Stimulated activated effector memory CD8-positive, alpha-beta T cell treated with anti-CD3 and anti-CD28 coated beads, Interleukin-12 subunit alpha, Interleukin-12 subunit beta, amount 100 ng/mL, for 72 hours (primary cell): ENCODE measurements around the gene RND3.

ENCODE experiments used
- ATAC-seq: fragments of 150-1000 bp; cut with Tn5 transposase; 2 replicates; pipeline ENCODE4 v1.10.0; 2021
- DNase-seq, 2 donors: peaks; one replicate each; pipeline ENCODE4 v3.0.0; 2021 to 2022; ENCODE audit warnings: low spot score in 2 of 2
- H3K27ac Mint-ChIP-seq: one replicate; pipeline ENCODE4 v1.8.0; 2022; ENCODE audit warnings: mild to moderate bottlenecking, mixed read lengths
- H3K36me3 Mint-ChIP-seq: one replicate; pipeline ENCODE4 v1.8.0; 2022; ENCODE audit warnings: mild to moderate bottlenecking, mixed read lengths
- H3K4me1 Mint-ChIP-seq: one replicate; pipeline ENCODE4 v1.8.0; 2022; ENCODE audit warnings: mixed read lengths
- H3K4me3 Mint-ChIP-seq: one replicate; pipeline ENCODE4 v1.8.0; 2022; ENCODE audit warnings: mild to moderate bottlenecking, mixed read lengths
- H3K9me3 Mint-ChIP-seq: one replicate; pipeline ENCODE4 v1.8.0; 2022; ENCODE audit warnings: mixed read lengths

RND3 gene

GRCh38 chr2:150441784-150442183 is 45.7 kb downstream of the RND3 start:
- Mint-ChIP-seq H3K4me3 (no peak overlapping the region), H3K27ac (no peak overlapping the region), H3K9me3 (peaks cover 7% of the 10 kb centered on the region), H3K4me1 (no peaks in the 10 kb centered on the region), H3K36me3 (no peaks in the 10 kb centered on the region)
- no peak for DNase-seq
- ATAC-seq: no peak

GRCh38 chr2:150441226-150441625 is 46.2 kb downstream of the RND3 start:
- DNase-seq: no peak
- no peak for ATAC-seq
- H3K36me3 Mint-ChIP-seq: no peaks in the 10 kb centered on the region
- H3K4me1 Mint-ChIP-seq: no peaks in the 10 kb centered on the region
- peaks cover 7% of the 10 kb centered on the region for H3K9me3 Mint-ChIP-seq
- no peak overlapping the region for H3K27ac Mint-ChIP-seq
- no peak overlapping the region for H3K4me3 Mint-ChIP-seq

DNA sequence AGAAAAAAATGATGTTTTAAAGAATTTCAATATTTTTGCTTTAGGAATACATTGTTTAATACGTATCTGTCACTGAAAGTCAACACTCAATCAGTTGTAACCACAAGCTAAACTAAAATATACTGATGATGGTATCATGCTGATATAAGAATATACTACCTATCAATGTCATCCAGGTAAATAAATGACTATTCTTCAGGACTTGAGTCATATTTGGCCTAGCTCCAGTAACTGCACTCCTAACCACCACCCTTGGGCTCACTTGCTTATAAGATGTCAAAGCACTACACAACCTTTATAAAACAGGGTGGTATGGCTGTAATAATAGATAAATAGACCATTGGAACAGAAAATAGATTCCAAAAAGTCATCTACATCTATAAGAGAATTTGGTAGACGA is 48.8 kb downstream of the RND3 start:
- no peak overlapping the region for H3K27ac Mint-ChIP-seq
- DNase-seq: no peak
- no peak for ATAC-seq
- H3K36me3 Mint-ChIP-seq: no peaks in the 10 kb centered on the region
- no peak overlapping the region for H3K4me3 Mint-ChIP-seq
- no peaks in the 10 kb centered on the region for H3K4me1 Mint-ChIP-seq
- H3K9me3 Mint-ChIP-seq: peaks cover 3% of the 10 kb centered on the region

DNA sequence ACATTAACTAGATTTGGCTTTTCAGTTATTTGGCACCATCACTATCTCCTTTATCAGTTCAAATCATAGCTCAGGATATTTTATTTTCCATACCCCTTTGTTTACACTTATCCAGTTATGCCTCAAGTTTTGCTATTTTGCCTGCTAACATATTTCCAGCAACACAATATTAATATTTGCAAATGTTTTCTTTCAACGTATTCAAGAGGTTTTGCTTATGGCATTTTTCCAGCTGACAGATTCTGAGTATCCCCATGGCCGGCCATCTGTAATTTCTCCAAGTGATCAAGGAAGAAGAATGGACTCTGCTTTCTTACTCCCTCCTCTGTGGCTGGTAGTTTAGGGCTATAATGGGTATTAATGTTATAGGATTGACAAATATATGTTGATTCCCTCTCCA is 49.4 kb downstream of the RND3 start:
- no peak overlapping the region for H3K27ac Mint-ChIP-seq
- H3K4me1 Mint-ChIP-seq: no peaks in the 10 kb centered on the region
- H3K9me3 Mint-ChIP-seq: peaks cover 3% of the 10 kb centered on the region
- no peaks in the 10 kb centered on the region for H3K36me3 Mint-ChIP-seq
- no peak for ATAC-seq
- no peak for DNase-seq
- H3K4me3 Mint-ChIP-seq: no peak overlapping the region

GRCh38 chr2:150432312-150432625 is 55.2 kb downstream of the RND3 start:
- Mint-ChIP-seq H3K4me3 (no peak overlapping the region), H3K36me3 (no peaks in the 10 kb centered on the region), H3K27ac (no peak overlapping the region), H3K4me1 (no peaks in the 10 kb centered on the region), H3K9me3 (peaks cover 6% of the 10 kb centered on the region)
- no peak for DNase-seq
- ATAC-seq: no peak

DNA sequence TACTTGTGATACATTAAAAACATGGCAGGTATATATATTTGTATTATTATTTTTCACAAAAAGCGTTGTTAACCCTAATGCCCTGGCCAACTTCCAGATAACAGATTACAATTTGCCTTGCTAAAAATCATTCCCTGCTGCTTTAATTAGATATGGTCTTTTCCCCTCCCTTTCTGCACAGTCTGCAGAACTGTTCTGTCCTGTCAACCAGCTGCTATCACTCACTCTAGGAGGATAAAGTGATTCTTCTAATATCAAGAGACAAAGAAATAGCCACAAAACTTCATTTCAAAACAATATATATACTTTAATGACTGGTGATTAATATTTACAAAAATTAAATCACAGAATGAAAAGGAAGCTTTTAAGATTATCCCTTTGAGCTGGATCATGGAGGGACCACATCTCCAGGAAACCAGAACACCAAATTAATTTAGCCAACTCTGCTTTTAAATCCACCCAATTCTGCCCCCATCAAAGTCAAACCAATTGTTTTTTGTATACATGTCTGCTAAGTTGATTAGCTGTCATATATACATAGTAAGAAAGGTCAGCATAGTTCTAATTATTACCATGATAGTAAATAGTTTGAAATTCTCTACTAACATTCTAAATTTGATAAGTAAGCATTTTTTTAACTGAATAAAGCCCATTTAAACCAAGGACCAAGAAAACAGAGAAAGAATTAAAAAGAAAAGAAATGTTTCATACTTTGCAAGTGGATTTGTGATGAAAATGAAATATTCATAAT is 55.7 kb downstream of the RND3 start:
- H3K4me3 Mint-ChIP-seq: no peak overlapping the region
- no peaks in the 10 kb centered on the region for H3K4me1 Mint-ChIP-seq
- DNase-seq (no peak), ATAC-seq (no peak)
- H3K9me3 Mint-ChIP-seq: peaks cover 2% of the 10 kb centered on the region
- no peak overlapping the region for H3K27ac Mint-ChIP-seq
- no peaks in the 10 kb centered on the region for H3K36me3 Mint-ChIP-seq

GRCh38 chr2:150429384-150429961 is 58.0 kb downstream of the RND3 start:
- Mint-ChIP-seq H3K4me3 (no peak overlapping the region), H3K27ac (no peak overlapping the region), H3K4me1 (no peaks in the 10 kb centered on the region), H3K36me3 (no peaks in the 10 kb centered on the region), H3K9me3 (peaks cover 2% of the 10 kb centered on the region)
- no peak for ATAC-seq
- no peak for DNase-seq

DNA sequence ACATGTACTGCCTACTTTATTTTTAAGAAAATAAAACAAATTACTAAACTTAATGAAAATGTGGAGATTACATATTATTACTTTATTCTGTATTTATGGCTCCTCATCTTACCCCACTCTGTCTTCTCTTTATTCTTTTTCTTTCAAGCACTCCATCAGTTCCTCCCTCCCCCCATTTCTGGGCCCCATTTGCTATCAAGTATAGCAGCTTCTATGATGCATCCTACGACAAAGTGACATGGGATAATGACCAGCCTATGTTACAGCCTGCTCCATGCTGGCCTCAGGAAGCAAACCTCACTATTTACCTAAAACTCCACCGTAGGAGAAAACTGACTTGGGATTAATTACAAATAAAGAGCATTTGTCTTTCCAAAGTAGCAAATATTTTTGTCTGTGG is 58.8 kb downstream of the RND3 start:
- no peak overlapping the region for H3K4me3 Mint-ChIP-seq
- no peaks in the 10 kb centered on the region for H3K36me3 Mint-ChIP-seq
- ATAC-seq (no peak), DNase-seq (no peak)
- no peaks in the 10 kb centered on the region for H3K4me1 Mint-ChIP-seq
- no peak overlapping the region for H3K27ac Mint-ChIP-seq
- H3K9me3 Mint-ChIP-seq: peaks cover 2% of the 10 kb centered on the region

DNA sequence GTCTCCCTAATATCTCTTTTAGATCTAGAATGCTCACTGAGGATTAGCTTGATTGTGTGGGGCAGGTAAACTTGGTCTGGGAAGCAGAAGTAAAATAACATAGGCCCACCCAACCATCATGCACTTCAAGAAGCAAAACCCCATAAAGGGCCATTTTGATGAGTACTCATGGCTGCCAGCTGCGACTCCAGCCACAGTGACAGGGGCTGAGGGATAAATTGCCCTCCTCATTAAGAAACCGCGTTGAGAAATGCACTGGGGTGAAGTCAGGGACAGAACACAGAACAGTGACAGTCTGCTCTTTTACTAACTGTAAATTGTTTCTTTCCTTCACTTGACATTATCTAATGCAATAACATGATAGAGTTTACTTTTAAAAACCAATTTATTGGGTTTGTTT is 60.2 kb downstream of the RND3 start:
- DNase-seq (no peak), ATAC-seq (no peak)
- H3K36me3 Mint-ChIP-seq: no peaks in the 10 kb centered on the region

DNA sequence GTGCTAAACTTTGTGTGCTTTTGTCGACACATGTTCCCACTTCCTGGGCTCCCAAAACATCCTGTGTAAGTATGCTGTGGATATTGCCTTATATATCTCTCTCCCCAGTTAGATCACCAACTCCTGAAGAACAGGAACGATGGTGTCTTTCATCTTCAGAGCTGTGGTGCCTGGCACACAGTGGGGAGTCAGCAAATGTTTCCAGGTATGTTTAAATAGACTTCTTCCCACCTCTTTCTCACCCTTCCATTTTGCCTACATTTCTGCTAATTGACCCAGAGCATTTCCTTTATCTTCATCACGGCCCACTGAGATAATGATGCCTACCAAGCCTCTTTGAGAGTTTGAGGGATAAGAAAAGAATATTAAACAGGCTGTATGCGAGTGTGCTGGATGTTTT is 60.7 kb downstream of the RND3 start:
- no peak overlapping the region for H3K27ac Mint-ChIP-seq
- ATAC-seq (no peak), DNase-seq (no peak)
- H3K4me1 Mint-ChIP-seq: no peaks in the 10 kb centered on the region
- H3K9me3 Mint-ChIP-seq: peaks cover 2% of the 10 kb centered on the region
- no peak overlapping the region for H3K4me3 Mint-ChIP-seq
- H3K36me3 Mint-ChIP-seq: no peaks in the 10 kb centered on the region

More for the DNA sequence above, 60.2 kb downstream of the RND3 start:
- Mint-ChIP-seq H3K4me1 (no peaks in the 10 kb centered on the region), H3K9me3 (peaks cover 2% of the 10 kb centered on the region), H3K4me3 (no peak overlapping the region), H3K27ac (no peak overlapping the region)

GRCh38 chr2:150426315-150426714 is 61.2 kb downstream of the RND3 start:
- H3K27ac Mint-ChIP-seq: no peak overlapping the region
- ATAC-seq: no peak

DNA sequence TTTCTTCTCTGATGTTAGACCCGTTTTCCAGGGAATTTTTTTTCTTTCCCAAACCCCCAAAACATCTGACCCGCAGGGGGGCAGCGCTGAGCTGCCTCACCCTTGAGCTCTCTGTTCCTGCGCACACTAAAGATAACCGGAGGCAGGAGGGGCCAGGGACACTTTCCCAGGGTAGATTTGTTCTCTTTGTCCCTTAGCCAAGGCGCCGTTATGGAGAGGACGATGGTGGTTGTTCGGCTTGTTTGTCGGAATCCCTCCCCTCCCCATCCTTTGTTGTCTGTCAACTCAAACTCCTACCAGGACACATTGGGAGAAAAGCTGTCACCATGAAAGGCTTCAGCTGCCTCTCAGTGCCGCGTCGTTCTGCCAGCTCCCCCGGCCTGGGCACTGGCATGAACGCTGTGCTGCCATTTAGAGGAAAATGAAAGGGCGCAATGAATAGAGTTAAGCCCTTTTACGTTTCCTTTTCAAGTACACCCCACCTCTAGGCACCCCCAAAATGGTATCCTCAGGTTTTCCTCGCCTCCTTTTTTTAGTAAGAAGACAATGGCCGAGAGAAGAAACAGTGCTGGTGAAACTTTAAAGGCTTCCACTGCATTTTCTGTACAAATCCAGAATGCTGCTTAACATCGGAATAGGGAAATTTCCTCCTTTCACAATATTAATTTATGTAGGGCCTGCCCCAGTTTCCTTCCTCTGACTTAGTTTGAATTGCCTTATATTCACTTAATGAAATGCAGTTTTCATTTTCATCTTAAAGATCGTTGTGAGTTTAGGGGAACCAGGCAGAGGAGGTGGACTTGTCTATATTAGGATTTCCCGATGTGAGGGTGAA is 62.1 kb downstream of the RND3 start:
- no peak overlapping the region for H3K4me3 Mint-ChIP-seq
- ATAC-seq (no peak), DNase-seq (no peak)
- H3K4me1 Mint-ChIP-seq: no peaks in the 10 kb centered on the region
- peaks cover 2% of the 10 kb centered on the region for H3K9me3 Mint-ChIP-seq
- H3K27ac Mint-ChIP-seq: no peak overlapping the region
- no peaks in the 10 kb centered on the region for H3K36me3 Mint-ChIP-seq

More at GRCh38 chr2:150426315-150426714, 61.2 kb downstream of the RND3 start:
- Mint-ChIP-seq H3K4me3 (no peak overlapping the region), H3K4me1 (no peaks in the 10 kb centered on the region), H3K9me3 (peaks cover 2% of the 10 kb centered on the region), H3K36me3 (no peaks in the 10 kb centered on the region)
- no peak for DNase-seq

GRCh38 chr2:150424406-150424805 is 63.1 kb downstream of the RND3 start:
- no peaks in the 10 kb centered on the region for H3K36me3 Mint-ChIP-seq
- H3K4me3 Mint-ChIP-seq: no peak overlapping the region
- no peak for ATAC-seq
- DNase-seq: no peak
- H3K4me1 Mint-ChIP-seq: no peaks in the 10 kb centered on the region
- H3K9me3 Mint-ChIP-seq: peaks cover 2% of the 10 kb centered on the region
- H3K27ac Mint-ChIP-seq: no peak overlapping the region

DNA sequence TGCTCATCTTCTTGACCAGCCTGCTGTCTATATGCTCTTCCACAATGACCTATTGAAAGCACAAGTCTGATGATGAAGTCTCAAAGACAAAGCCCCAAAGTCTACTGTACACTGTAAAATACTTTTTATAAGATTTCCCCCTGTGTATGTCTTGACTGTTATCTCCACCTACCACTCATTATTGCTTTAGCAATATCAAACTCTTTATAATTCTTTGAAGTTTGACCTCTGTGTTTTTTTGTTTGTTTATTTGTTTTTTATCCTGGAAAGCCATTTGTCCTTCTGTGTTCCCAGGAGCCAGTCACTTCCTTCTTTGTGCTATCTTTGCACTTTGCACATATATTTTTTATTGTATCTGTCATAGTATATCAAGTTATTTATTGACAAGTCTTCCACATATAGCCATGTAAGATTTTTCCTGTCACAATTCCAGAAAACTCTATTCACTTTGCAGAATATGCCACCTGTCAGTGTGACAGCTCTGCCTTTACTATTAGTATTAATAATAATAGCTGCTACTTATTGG is 66.3 kb downstream of the RND3 start:
- Mint-ChIP-seq H3K4me3 (no peak overlapping the region), H3K4me1 (no peaks in the 10 kb centered on the region), H3K9me3 (peaks cover 2% of the 10 kb centered on the region), H3K27ac (no peak overlapping the region), H3K36me3 (no peaks in the 10 kb centered on the region)
- DNase-seq (no peak), ATAC-seq (no peak)

DNA sequence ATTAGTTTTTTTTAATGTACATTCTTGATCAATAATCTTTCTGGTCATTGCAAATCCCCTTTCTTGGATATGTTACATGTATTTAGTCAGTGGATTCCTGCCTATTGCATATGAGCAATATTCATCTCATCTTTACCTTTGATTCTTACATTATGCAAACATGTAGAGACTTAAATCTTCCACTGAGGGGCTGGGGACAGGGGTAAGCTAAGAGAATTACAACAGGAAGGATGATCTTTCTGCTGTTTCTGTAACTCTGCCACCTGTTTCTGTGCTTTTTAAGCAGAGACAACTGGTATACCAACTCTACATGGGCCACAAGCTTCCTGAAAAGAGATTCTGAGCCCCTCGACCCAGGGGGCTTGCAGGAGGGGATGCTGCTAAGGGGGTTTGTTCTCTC is 68.6 kb downstream of the RND3 start:
- DNase-seq (no peak), ATAC-seq (no peak)
- no peaks in the 10 kb centered on the region for H3K36me3 Mint-ChIP-seq
- H3K4me3 Mint-ChIP-seq: no peak overlapping the region
- peaks cover 2% of the 10 kb centered on the region for H3K9me3 Mint-ChIP-seq
- H3K4me1 Mint-ChIP-seq: no peaks in the 10 kb centered on the region
- H3K27ac Mint-ChIP-seq: no peak overlapping the region
